Endothelial cell (in vitro differentiated cells): ENCODE measurements around the gene EMCN. TPM values are rescaled to one million over a fixed set of nuclear protein-coding genes. Genes with fewer than 3 reads are reported as not detected.

Source experiments
- DNase-seq: peaks from one replicate; pipeline ENCODE4 v3.0.0; 2021; ENCODE audit warnings: low spot score
- H3K27ac Mint-ChIP-seq: one replicate; pipeline ENCODE4 v1.8.0; 2021; ENCODE audit warnings: mixed read lengths, inconsistent platforms; ENCODE audit not compliant: unreplicated experiment
- H3K27me3 Mint-ChIP-seq: one replicate; pipeline ENCODE4 v1.8.0; 2021; ENCODE audit warnings: mild to moderate bottlenecking, moderate library complexity, mixed read lengths, inconsistent platforms; ENCODE audit not compliant: unreplicated experiment
- H3K36me3 Mint-ChIP-seq: one replicate; pipeline ENCODE4 v1.8.0; 2021; ENCODE audit warnings: mild to moderate bottlenecking, low read depth, mixed read lengths, inconsistent platforms; ENCODE audit not compliant: unreplicated experiment
- H3K4me1 Mint-ChIP-seq: one replicate; pipeline ENCODE4 v1.8.0; 2021; ENCODE audit warnings: mild to moderate bottlenecking, mixed read lengths, inconsistent platforms; ENCODE audit not compliant: unreplicated experiment
- H3K4me3 Mint-ChIP-seq: one replicate; pipeline ENCODE4 v1.8.0; 2021; ENCODE audit warnings: mild to moderate bottlenecking, mixed read lengths, inconsistent platforms; ENCODE audit not compliant: unreplicated experiment
- H3K9me3 Mint-ChIP-seq: one replicate; pipeline ENCODE4 v1.8.0; 2021; ENCODE audit warnings: mixed read lengths, inconsistent platforms; ENCODE audit not compliant: unreplicated experiment
- CTCF ChIP-seq: fragments of 200-600 bp; sonication (generic); IDR thresholded peaks from one replicate; pipeline ENCODE4 v1.5.0; 2021; ENCODE audit warnings: antibody characterized with exemption; ENCODE audit not compliant: unreplicated experiment
- total RNA-seq: library from RNA; stranded (reverse); fragmentation: NEBNext Ultra II Directional; extraction: Animal tissue kit (Norgen Biotek cat#: 25700); gene quantifications from one replicate; pipeline ENCODE4 v1.2.1, GENCODE V29; 2021; ENCODE audit not compliant: unreplicated experiment

EMCN gene
- total RNA-seq, 1 donor from 2014 or later, result 70.4 TPM

- no peak overlapping the region for H3K4me3 Mint-ChIP-seq
- no peak for TF ChIP-seq CTCF
- H3K27ac Mint-ChIP-seq, result no peak overlapping the region
- H3K4me1 Mint-ChIP-seq, result peaks cover 15% of the 10 kb centered on the region
- peaks cover 6% of the 10 kb centered on the region for H3K36me3 Mint-ChIP-seq
- DNase-seq, result no peak
- H3K9me3 Mint-ChIP-seq, result no peaks in the 10 kb centered on the region
- no peaks in the 10 kb centered on the region for H3K27me3 Mint-ChIP-seq
Observed at GRCh38 chr4:100509386-100509785, 8.4 kb downstream of the EMCN start.

- DNase-seq, result no peak
- Mint-ChIP-seq H3K9me3 (no peaks in the 10 kb centered on the region), H3K36me3 (peaks cover 11% of the 10 kb centered on the region), H3K27me3 (no peaks in the 10 kb centered on the region), H3K4me3 (no peak overlapping the region), H3K4me1 (peaks cover 9% of the 10 kb centered on the region), H3K27ac (no peak overlapping the region)
- no peak for TF ChIP-seq CTCF
Observed at GRCh38 chr4:100508691-100509090, 9.1 kb downstream of the EMCN start.

- H3K4me1 Mint-ChIP-seq, result peaks cover 8% of the 10 kb centered on the region
- no peak overlapping the region for H3K27ac Mint-ChIP-seq
- no peak overlapping the region for H3K4me3 Mint-ChIP-seq
- no peak for DNase-seq
- H3K27me3 Mint-ChIP-seq, result no peaks in the 10 kb centered on the region
- H3K36me3 Mint-ChIP-seq, result peaks cover 12% of the 10 kb centered on the region
- no peak for TF ChIP-seq CTCF
- no peaks in the 10 kb centered on the region for H3K9me3 Mint-ChIP-seq
Observed at GRCh38 chr4:100504086-100504874, 13.5 kb downstream of the EMCN start.

GRCh38 chr4:100497791-100498190 lies 20.0 kb downstream of the EMCN start:
- Mint-ChIP-seq H3K27me3 (no peaks in the 10 kb centered on the region), H3K9me3 (no peaks in the 10 kb centered on the region), H3K36me3 (no peaks in the 10 kb centered on the region), H3K4me1 (peaks cover 4% of the 10 kb centered on the region), H3K27ac (no peak overlapping the region), H3K4me3 (no peak overlapping the region)
- DNase-seq, result no peak
- TF ChIP-seq CTCF, result no peak

- H3K27me3 Mint-ChIP-seq, result no peaks in the 10 kb centered on the region
- no peak overlapping the region for H3K4me3 Mint-ChIP-seq
- no peaks in the 10 kb centered on the region for H3K9me3 Mint-ChIP-seq
- H3K36me3 Mint-ChIP-seq, result no peaks in the 10 kb centered on the region
- no peak for DNase-seq
- H3K27ac Mint-ChIP-seq, result no peak overlapping the region
- H3K4me1 Mint-ChIP-seq, result no peaks in the 10 kb centered on the region
- TF ChIP-seq CTCF, result no peak
Observed at GRCh38 chr4:100495074-100495473, 22.7 kb downstream of the EMCN start.
